WTC11 (cell line): ENCODE measurements around the gene PTK6. TPM values are rescaled to one million over a fixed set of nuclear protein-coding genes. Genes with fewer than 3 reads are reported as not detected.

Source experiments
- ATAC-seq: fragments of 200-7000 bp; cut with Tn5 transposase; 2 replicates; pipeline ENCODE4 v1.10.0; 2021; ENCODE audit warnings: mild to moderate bottlenecking, moderate library complexity
- CTCF ChIA-PET: fragments of 300-600 bp; sonication (Branson Sonifier 250); formaldehyde crosslinking; loops from one replicate; lab custom pipeline; 2021; ENCODE audit warnings: antibody characterized with exemption; lab: Charles Lee
- POLR2A ChIA-PET: fragments of 350-600 bp; sonication (Branson Sonifier 250); formaldehyde crosslinking; loops from one replicate; lab custom pipeline; 2021; ENCODE audit warnings: antibody characterized with exemption; lab: Charles Lee
- DNase-seq: peaks from one replicate; pipeline ENCODE4 v3.0.0; 2021; ENCODE audit warnings: low spot score
- H3K27ac Mint-ChIP-seq: 2 replicates; pipeline ENCODE4 v1.8.0; 2021; ENCODE audit warnings: mixed read lengths
- H3K27me3 Mint-ChIP-seq: 2 replicates; pipeline ENCODE4 v1.8.0; 2021; ENCODE audit warnings: low read depth, mild to moderate bottlenecking, moderate library complexity, mixed read lengths
- H3K36me3 Mint-ChIP-seq: 2 replicates; pipeline ENCODE4 v1.8.0; 2021; ENCODE audit warnings: mixed read lengths
- H3K4me1 Mint-ChIP-seq: 2 replicates; pipeline ENCODE4 v1.8.0; 2022; ENCODE audit warnings: mixed read lengths
- H3K4me3 Mint-ChIP-seq: 2 replicates; pipeline ENCODE4 v1.8.0; 2021; ENCODE audit warnings: mild to moderate bottlenecking, moderate library complexity, mixed read lengths
- H3K9me3 Mint-ChIP-seq: 2 replicates; pipeline ENCODE4 v1.8.0; 2021; ENCODE audit warnings: mixed read lengths
- CBFB ChIP-seq: sonication (generic); formaldehyde crosslinking; IDR thresholded peaks from 2 replicates; pipeline ENCODE4 v1.8.1; 2022; ENCODE audit warnings: mild to moderate bottlenecking, low read depth, missing genetic modification reagents
- CDX4 ChIP-seq: fragments of 250-450 bp; sonication (Bioruptor Pico); IDR thresholded peaks from 2 replicates; pipeline ENCODE4 v1.9.0; 2021; ENCODE audit warnings: moderate library complexity, mild to moderate bottlenecking, inconsistent platforms, borderline replicate concordance
- CREM ChIP-seq: sonication (generic); formaldehyde crosslinking; IDR thresholded peaks from 2 replicates; pipeline ENCODE4 v1.8.1; 2022; ENCODE audit warnings: mild to moderate bottlenecking, missing genetic modification reagents, moderate library complexity
- E2F4 ChIP-seq: sonication (generic); formaldehyde crosslinking; IDR thresholded peaks from 2 replicates; pipeline ENCODE4 v1.8.1; 2022; ENCODE audit warnings: low read depth, mild to moderate bottlenecking, moderate library complexity, missing genetic modification reagents, borderline replicate concordance
- EMX1 ChIP-seq: fragments of 250-450 bp; sonication (Bioruptor Pico); IDR thresholded peaks from 2 replicates; pipeline ENCODE4 v1.8.0; 2021; ENCODE audit warnings: mild to moderate bottlenecking
- GRHL2 ChIP-seq: fragments of 250-450 bp; sonication (Bioruptor Pico); IDR thresholded peaks from 2 replicates; pipeline ENCODE4 v1.8.0; 2022; ENCODE audit warnings: mild to moderate bottlenecking, moderate library complexity; ENCODE audit not compliant: insufficient replicate concordance, severe bottlenecking
- HMGA2 ChIP-seq: fragments of 250-450 bp; sonication (Bioruptor Pico); IDR thresholded peaks from 2 replicates; pipeline ENCODE4 v1.4.0; 2021; ENCODE audit warnings: mild to moderate bottlenecking, moderate library complexity
- MLX ChIP-seq: sonication (generic); formaldehyde crosslinking; IDR thresholded peaks from 2 replicates; pipeline ENCODE4 v1.8.1; 2023; ENCODE audit warnings: mild to moderate bottlenecking, missing genetic modification reagents, moderate library complexity
- RELA ChIP-seq: sonication (generic); formaldehyde crosslinking; IDR thresholded peaks from 2 replicates; pipeline ENCODE4 v1.8.1; 2022; ENCODE audit warnings: missing genetic modification reagents, mild to moderate bottlenecking, borderline replicate concordance
- SP1 ChIP-seq: sonication (generic); formaldehyde crosslinking; conservative IDR thresholded peaks from 2 replicates; pipeline ENCODE4 v1.8.1; 2022; ENCODE audit warnings: missing genetic modification reagents
- TEAD1 ChIP-seq: sonication (generic); formaldehyde crosslinking; IDR thresholded peaks from 2 replicates; pipeline ENCODE4 v1.8.0; 2022; ENCODE audit warnings: mild to moderate bottlenecking, missing genetic modification reagents
- ZNF281 ChIP-seq: sonication (generic); formaldehyde crosslinking; IDR thresholded peaks from 2 replicates; pipeline ENCODE4 v1.8.0; 2023; ENCODE audit warnings: mild to moderate bottlenecking, missing genetic modification reagents
- total RNA-seq: library from RNA; stranded (reverse); gene quantifications from 3 replicates; pipeline ENCODE4 v1.2.3, GENCODE V29; 2021

PTK6 gene
- total RNA-seq, 1 experiment from 2014 or later: 0.22 TPM

- no peak for TF ChIP-seq CREM (CRISPR knock-in tag)
- TF ChIP-seq CDX4 (CRISPR knock-in tag): no peak
Measured at GRCh38 chr20:63558804-63559484, 21.8 kb upstream of the PTK6 start (continued).

- Mint-ChIP-seq H3K36me3 (peaks cover 3% of the 10 kb centered on the region), H3K4me1 (peaks cover 8% of the 10 kb centered on the region), H3K27me3 (no peaks in the 10 kb centered on the region), H3K27ac (peak overlapping the region; percentile 92; the same call in 1 of the 2 replicates), H3K9me3 (no peaks in the 10 kb centered on the region), H3K4me3 (no peak overlapping the region)
- DNase-seq (no peak), ATAC-seq (no peak)
- ChIA-PET CTCF (interaction anchor here (1.0 to 3.9 kb wide), 2 partner anchors 20 to 417 kb away, joined by 3 to 34 read pairs; partner anchors contain the start of gene PTK6), POLR2A (interaction anchor here (0.8 kb wide), 1 partner anchor 16 kb away, joined by 3 read pairs; the partner anchor contains the start of gene HELZ2)
- TF ChIP-seq EMX1 (CRISPR knock-in tag): no peak
- no peak for TF ChIP-seq RELA (CRISPR knock-in tag)
- TF ChIP-seq CBFB (CRISPR knock-in tag): no peak
Measured at GRCh38 chr20:63557481-63557891, 20.3 kb upstream of the PTK6 start.

- POLR2A ChIA-PET: interaction anchor here (0.8 kb wide), 1 partner anchor 16 kb away, joined by 3 read pairs; the partner anchor contains the start of gene HELZ2
- H3K4me3 Mint-ChIP-seq: no peak overlapping the region
- H3K4me1 Mint-ChIP-seq: peaks cover 12% of the 10 kb centered on the region
Measured at GRCh38 chr20:63556873-63557478, 19.8 kb upstream of the PTK6 start.

GRCh38 chr20:63555661-63556381 is 18.6 kb upstream of the PTK6 start:
- TF ChIP-seq E2F4 (no peak), TEAD1 (CRISPR knock-in tag) (no peak), GRHL2 (CRISPR knock-in tag) (no peak), SP1 (no peak), ZNF281 (CRISPR knock-in tag) (no peak), HMGA2 (CRISPR knock-in tag) (no peak)
- no peak overlapping the region for H3K27ac Mint-ChIP-seq
- DNase-seq: no peak
- no peaks in the 10 kb centered on the region for H3K9me3 Mint-ChIP-seq
- no peak for ATAC-seq
- POLR2A ChIA-PET: interaction anchor here (0.8 kb wide), 1 partner anchor 44 kb away, joined by 3 read pairs; no protein-coding TSS in a partner anchor
- H3K36me3 Mint-ChIP-seq: peaks cover 3% of the 10 kb centered on the region
- H3K4me1 Mint-ChIP-seq: peaks cover 15% of the 10 kb centered on the region
- no peaks in the 10 kb centered on the region for H3K27me3 Mint-ChIP-seq
- H3K4me3 Mint-ChIP-seq: no peak overlapping the region
- CTCF ChIA-PET: interaction anchor here (0.5 to 3.9 kb wide), 3 partner anchors 17 to 114 kb away, joined by 3 to 34 read pairs (median 7); partner anchors contain the start of genes HELZ2 and PTK6

More at GRCh38 chr20:63556873-63557478, 19.8 kb upstream of the PTK6 start:
- Mint-ChIP-seq H3K36me3 (peaks cover 3% of the 10 kb centered on the region), H3K27ac (peak overlapping the region; percentile 92; the same call in 1 of the 2 replicates)
- ATAC-seq: no peak
- TF ChIP-seq MLX (CRISPR knock-in tag): no peak
- TF ChIP-seq, all 79 proteins: peak for 0
- CTCF ChIA-PET: interaction anchor here (0.6 to 3.9 kb wide), 3 partner anchors 12 to 417 kb away, joined by 3 to 34 read pairs (median 3); partner anchors contain the start of gene PTK6
- DNase-seq: no peak
- no peaks in the 10 kb centered on the region for H3K9me3 Mint-ChIP-seq
- no peaks in the 10 kb centered on the region for H3K27me3 Mint-ChIP-seq
